Effector CD4-positive, alpha-beta T cell (primary cell): Measurements from ENCODE around the gene HACD1.
A peak's percentile ranks its signal among the peaks of the same experiment; 100 is the strongest.
"Not testable (repeated sequence)": the region's sequence is repeated elsewhere in the genome, so short reads cannot be mapped to it uniquely, and the experiment has no call there.

ENCODE experiments used
- DNase-seq: peaks from one replicate; pipeline ENCODE4 v3.0.0-alpha.2; 2020

The HACD1 gene

GRCh38 chr10:17643339-17643754, 26.2 kb upstream of the HACD1 start:
- no peak for DNase-seq

- DNase-seq: no peak
Observed at GRCh38 chr10:17640331-17640816, 23.2 kb upstream of the HACD1 start.

GRCh38 chr10:17637869-17638268, 20.7 kb upstream of the HACD1 start:
- DNase-seq: no peak

- DNase-seq: no peak
Observed at GRCh38 chr10:17633353-17633752, 16.2 kb upstream of the HACD1 start.

- DNase-seq: not testable (repeated sequence)
Observed at GRCh38 chr10:17632590-17632989, 15.4 kb upstream of the HACD1 start.

- no peak for DNase-seq
Observed at GRCh38 chr10:17626656-17627055, 9.5 kb upstream of the HACD1 start.

- no peak for DNase-seq
Observed at GRCh38 chr10:17624996-17625395, 7.8 kb upstream of the HACD1 start.

- no peak for DNase-seq
Observed at GRCh38 chr10:17622061-17622460, 4.9 kb upstream of the HACD1 start.

GRCh38 chr10:17616403-17617030, 657 bp downstream of the HACD1 start:
- peak; percentile 12 for DNase-seq

GRCh38 chr10:17609523-17610079, 7.6 kb downstream of the HACD1 start:
- DNase-seq: no peak

GRCh38 chr10:17607603-17608332, 9.4 kb downstream of the HACD1 start:
- peak; percentile 12 for DNase-seq

GRCh38 chr10:17607060-17607459, 10.1 kb downstream of the HACD1 start:
- DNase-seq: no peak

GRCh38 chr10:17606547-17607040, 10.6 kb downstream of the HACD1 start:
- no peak for DNase-seq

GRCh38 chr10:17605936-17606335, 11.2 kb downstream of the HACD1 start:
- DNase-seq: no peak

GRCh38 chr10:17599089-17599488, 18.1 kb downstream of the HACD1 start:
- no peak for DNase-seq

- DNase-seq: no peak
Observed at GRCh38 chr10:17597386-17597785, 19.8 kb downstream of the HACD1 start.

GRCh38 chr10:17590969-17591645, 26.1 kb downstream of the HACD1 start:
- no peak for DNase-seq

GRCh38 chr10:17589316-17589715, 27.9 kb downstream of the HACD1 start:
- DNase-seq: not testable (repeated sequence)

- DNase-seq: no peak
Observed at GRCh38 chr10:17588420-17588819, 28.8 kb downstream of the HACD1 start.

- DNase-seq: not testable (repeated sequence)
Observed at GRCh38 chr10:17587321-17587720, 29.9 kb downstream of the HACD1 start.

- DNase-seq: no peak
Observed at GRCh38 chr10:17586821-17587234, 30.3 kb downstream of the HACD1 start.

- DNase-seq: no peak
Observed at GRCh38 chr10:17585016-17585415, 32.2 kb downstream of the HACD1 start.

GRCh38 chr10:17580885-17581284, 36.3 kb downstream of the HACD1 start:
- no peak for DNase-seq
